Left lobe of liver (tissue), 1 donor: ENCODE measurements around the gene MYH10. TPM values are rescaled to one million over a fixed set of nuclear protein-coding genes. Genes with fewer than 3 reads are reported as not detected.

Source experiments
- total RNA-seq: library from RNA; stranded (reverse); gene quantifications from one replicate; pipeline ENCODE4 v1.2.1, GENCODE V29; 2021
- donor health status: DM: no; HTN: yes; CAD: no.

Gene MYH10
- total RNA-seq, 1 donor from 2014 or later, result 22.8 TPM

Other genes starting within 250 kb of the MYH10 start
- 397 TPM for gene RPL26, start 247.5 kb downstream of the MYH10 start, total RNA-seq
- gene RNF222, start 232.9 kb downstream of the MYH10 start, total RNA-seq, result not detected
- gene NDEL1, start 194.8 kb downstream of the MYH10 start, total RNA-seq, result 37.5 TPM
- gene CCDC42, start 114.1 kb upstream of the MYH10 start, total RNA-seq, result not detected
- gene SPDYE4, start 127.8 kb upstream of the MYH10 start, total RNA-seq, result not detected
- gene MFSD6L, start 168.6 kb upstream of the MYH10 start, total RNA-seq, result not detected
- 0.18 TPM for gene PIK3R6, start 236.9 kb upstream of the MYH10 start, total RNA-seq